Measurements from ENCODE around the gene CELF3.
"Not testable (repeated sequence)": the region's sequence is repeated elsewhere in the genome, so short reads cannot be mapped to it uniquely, and the experiment has no call there.

The CELF3 gene

DNA sequence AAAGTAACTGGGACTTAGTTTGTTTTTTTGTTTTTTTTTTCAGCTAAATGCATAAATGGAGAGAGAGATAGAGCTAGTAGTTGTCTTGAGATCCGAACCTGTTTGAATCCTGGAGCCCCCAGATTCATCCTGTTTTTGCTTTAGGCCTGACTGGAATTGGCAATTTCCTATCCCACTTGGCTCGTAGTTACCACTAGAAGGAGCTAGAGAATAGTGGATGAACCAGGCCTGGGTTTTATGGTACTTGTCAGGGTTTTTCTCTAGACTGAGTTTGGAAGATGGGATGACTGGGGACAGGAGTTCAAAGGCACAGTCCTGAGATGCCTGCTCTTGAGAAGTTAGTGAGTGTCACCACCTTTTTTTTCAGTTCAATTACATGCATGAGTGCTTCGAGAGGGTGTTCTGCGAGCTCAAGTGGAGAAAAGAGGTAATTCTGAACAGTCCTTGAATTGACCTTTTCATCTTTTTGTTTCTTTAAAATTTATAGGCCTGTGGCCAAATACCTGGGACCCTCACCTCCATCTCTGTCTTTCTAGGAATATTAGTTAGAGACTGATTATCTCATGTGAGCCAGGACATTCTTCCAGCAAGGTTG lies 23.4 kb downstream of the CELF3 start:
- no peak for DNase-seq

DNA sequence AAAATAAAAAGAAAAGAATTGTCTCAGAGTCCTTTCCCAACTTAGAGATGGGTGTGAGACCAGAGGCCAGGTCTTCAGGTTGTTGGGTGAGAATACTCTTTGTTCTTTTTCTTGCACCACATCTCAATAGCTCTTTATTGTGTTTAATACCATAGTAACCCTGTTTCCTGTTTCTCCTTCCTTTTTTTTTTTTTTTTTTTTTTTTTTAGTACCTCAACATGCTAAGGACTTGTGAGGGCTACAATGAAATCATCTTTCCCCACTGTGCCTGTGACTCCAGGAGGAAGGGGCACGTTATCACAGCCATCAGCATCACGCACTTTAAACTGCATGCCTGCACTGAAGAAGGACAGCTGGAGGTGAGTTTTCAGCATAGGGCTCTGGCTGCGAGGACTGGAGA lies 24.4 kb downstream of the CELF3 start:
- no peak for DNase-seq

DNA sequence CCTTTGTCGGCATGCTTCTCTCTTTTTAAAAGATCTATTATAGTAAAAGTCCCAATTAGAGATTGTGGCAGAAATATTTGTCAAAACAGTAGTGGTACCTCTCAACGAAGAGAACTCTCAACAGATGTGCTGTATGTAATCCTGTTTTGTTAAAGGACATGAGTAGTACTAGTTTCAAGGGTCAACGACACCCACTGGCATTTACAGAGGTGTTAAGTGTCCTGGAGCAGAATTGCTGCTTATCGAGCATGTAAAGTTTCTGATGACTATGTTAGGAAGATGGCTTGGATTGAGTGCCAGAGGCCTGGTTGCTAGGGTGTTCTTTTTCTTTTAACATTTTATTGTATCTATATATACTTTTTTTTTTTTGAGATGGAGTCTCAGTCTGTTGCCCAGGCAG lies 27.1 kb downstream of the CELF3 start:
- DNase-seq = no peak

DNA sequence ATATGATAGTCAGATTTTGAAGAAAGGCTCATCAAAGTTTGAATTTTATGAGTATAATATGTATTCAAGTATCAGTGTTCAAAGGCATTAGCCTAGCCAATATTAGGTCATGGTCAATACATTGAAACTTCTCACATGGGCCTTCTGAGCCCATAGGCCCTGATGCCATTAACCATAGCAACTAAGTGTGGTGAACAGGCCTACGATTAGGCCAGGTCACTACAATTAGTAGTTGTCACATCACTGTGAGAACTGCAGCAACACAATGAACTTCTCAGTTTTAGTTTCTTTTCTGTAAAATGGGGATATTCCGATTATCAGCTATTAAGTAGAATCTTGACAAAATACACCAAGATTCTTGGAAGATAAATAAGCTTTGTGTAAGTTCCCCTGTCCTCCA lies 30.0 kb downstream of the CELF3 start:
- no peak for DNase-seq

DNA sequence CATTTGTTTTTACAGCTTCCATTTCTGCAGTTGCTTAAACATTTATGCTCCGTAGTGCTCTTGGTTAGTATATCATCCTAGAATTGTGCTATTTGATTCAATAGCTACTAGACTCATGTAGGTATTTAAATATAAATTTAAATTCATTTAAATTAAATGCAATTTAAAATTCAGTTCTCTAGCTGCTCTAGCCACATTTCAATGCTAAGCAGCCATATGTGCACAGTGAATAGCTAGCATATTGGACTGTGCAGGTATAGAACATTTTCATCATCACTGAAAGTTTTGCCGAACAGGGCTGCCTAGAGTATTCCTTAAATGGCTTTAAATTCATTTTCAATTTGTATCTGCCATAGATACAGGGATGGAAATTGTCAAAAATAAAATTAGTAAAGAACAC lies 32.5 kb downstream of the CELF3 start:
- DNase-seq = no peak

DNA sequence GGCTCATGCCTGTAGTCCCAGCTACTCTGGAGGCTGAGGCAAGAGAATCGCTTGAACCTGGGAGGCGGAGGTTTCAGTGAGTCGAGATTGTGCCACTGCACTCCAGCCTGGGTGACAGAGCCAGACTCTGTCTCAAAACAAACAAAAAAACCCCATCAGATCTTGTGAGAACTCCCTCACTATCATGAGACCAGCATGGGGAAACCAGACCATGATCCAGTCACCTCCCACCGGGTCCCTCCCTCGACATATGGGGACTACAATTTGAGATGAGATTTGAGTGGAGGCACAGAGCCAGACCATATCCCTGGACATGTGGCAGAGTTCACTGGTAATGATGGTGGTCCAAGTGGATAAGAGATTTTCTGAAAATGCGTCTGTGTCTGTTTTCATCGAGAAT lies 33.7 kb downstream of the CELF3 start:
- not testable (repeated sequence) for DNase-seq

DNA sequence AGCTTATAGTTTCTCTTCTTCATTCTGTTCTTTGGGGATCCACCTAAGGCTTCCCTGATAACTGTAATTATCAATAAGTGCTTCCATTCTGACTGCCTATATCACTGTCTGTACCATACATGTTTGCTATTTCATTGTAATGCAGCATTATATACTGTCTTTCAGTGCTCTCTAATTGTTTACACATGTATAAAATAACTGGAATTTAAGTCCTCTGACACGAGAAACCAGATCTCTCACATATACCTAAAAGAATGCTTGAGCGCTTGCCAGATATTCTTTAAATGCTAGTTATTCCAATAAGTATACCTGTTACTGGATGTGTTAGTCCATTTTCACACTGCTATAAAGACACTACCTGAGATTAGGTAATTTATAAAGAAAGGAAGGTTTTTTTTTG lies 34.7 kb downstream of the CELF3 start:
- DNase-seq = no peak

DNA sequence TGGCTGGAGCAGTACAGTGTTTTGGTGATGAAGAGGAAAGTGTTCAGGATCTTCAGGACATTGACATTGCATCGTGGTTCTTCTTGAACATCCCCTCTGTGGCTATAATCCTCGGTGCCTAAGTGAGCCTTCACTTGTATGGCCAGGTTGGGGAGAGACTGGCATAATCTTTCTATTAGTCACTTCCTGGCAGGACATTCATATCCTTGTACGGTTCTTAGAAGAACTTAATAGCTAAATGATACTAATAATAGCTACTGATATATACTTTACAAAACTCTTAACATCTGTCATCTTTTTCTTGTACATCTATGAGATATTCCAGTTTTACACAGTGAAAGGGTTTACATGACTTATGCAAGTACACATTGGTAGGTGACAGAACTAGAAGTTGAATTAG lies 35.8 kb downstream of the CELF3 start:
- no peak for DNase-seq

DNA sequence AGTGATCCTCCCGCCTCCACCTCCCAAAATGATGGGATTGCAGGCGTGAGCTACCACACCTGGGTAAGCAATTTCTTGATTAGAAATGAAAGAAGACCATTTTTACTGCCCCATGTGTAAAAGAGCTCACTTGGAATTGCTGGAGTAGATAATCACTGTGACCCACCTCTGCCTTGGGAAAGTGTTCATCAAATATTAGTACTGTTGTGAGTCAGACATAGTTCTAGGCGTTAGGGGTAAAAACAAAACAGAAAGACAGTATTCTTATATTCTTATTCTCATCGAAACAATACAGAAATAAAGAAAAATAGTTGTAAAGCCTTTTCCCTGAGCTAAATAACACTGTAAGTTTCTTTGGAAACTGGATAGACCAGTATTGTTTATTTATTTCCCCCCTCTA lies 36.2 kb downstream of the CELF3 start:
- DNase-seq = no peak

- no peak for DNase-seq
Measured at GRCh38 chr1:151673407-151673806, 43.2 kb downstream of the CELF3 start.

- DNase-seq = not testable (repeated sequence)
Measured at GRCh38 chr1:151670036-151670675, 46.4 kb downstream of the CELF3 start.

DNA sequence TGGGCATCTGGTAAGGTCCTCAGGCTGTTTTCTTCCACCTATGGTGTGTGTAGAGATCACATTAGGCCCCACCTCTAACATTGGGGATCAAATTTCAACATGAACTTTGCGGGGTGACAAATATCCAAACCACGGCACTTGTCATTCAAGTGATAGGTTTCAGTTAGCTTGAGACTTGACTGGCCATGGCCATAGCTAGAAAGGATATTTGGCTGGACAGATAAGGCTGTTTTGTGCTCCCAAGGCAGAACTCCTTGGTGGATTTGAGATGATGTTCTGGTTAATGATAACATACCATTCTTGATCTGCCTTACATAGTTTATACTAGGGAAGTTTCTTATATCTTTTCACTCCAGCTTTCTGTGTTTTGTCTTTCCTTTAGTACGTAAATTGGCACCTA lies 48.5 kb downstream of the CELF3 start:
- no peak for DNase-seq

DNA sequence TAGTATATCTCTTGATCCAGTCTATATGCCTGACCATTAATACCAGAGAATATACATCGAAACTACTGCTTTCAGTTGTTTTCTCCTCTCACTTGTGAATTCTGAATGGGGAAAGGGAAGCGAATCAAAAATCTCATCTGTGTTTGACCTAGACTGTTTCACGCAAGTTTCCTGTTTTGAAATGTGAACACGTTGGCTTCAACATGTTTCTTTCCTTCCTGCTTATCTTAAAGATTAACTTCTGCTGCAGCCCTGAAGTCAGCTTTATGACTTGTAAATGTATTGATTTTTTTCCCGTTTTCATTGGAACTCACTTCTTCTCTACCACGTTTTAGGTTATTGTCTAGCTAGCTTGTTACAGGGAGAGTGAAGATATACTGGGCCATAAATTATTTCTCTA lies 54.9 kb downstream of the CELF3 start:
- DNase-seq = no peak

DNA sequence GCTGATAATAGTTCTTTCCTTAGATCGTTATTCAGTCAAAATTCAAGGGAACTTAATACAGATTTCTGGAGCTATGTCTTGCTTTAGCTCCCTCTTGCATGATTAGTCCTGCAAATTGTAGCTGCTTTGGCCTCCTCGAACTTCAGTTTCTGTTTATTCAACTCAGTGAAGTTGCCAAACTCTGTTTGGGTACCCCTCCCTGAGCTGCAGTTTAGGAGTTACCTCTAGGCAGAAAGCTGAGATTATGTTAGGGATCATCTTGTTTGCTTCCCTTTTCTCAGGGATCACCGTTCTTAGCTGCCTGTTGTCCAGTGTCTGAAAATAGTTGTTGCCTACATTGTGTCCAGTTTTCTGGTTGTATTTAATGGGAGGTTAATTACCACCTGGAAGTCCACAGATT lies 61.2 kb downstream of the CELF3 start:
- no peak for DNase-seq

DNA sequence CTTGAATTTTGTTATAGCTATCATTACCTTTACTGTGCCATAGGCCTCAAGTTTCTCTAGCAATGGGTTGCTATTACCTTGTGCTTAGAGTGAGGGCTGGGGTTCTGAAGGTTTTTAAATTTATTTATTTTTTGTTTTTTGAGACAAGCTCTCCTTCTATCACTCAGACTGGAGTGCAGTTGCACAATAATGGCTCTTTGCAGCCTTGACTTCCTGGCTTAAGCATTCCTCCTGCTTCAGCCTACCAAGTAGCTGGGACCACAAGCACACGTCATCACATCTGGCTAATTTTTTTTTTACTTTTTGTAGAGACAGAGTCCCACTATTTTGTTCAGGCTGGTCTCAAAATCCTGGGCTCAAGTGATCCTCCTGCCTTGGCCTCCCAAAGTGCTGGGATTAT lies 63.2 kb downstream of the CELF3 start:
- no peak for DNase-seq
